GM12878 (cell line): ENCODE measurements around the gene METTL3. TPM values are rescaled to one million over a fixed set of nuclear protein-coding genes. Genes with fewer than 3 reads are reported as not detected.
A peak's percentile ranks its signal among the peaks of the same experiment; 100 is the strongest.

Experiments
- ATAC-seq: fragments of 200-7000 bp; cut with Tn5 transposase; 3 replicates; pipeline ENCODE4 v1.9.1; 2020; ENCODE audit warnings: mild to moderate bottlenecking, moderate library complexity
- BruUV-seq: library from RNA; stranded (reverse); fragments of 400-500 nt; replicated peaks from 2 replicates; lab custom pipeline; 2021; lab: Mats Ljungman, UMichigan
- CTCF ChIA-PET: fragments of 300-600 bp; sonication (Branson Sonifier 250); formaldehyde crosslinking; extraction: SDS; loops from one replicate; lab custom pipeline; 2021; ENCODE audit warnings: inconsistent platforms; lab: Yijun Ruan, JAX
- POLR2A ChIA-PET: fragments of 350-600 bp; formaldehyde crosslinking; extraction: SDS; loops from one replicate; lab custom pipeline; 2021; ENCODE audit warnings: inconsistent platforms; lab: Charles Lee
- RAD21 ChIA-PET: fragments of 300-600 bp; sonication (Branson Sonifier 250); formaldehyde crosslinking; loops from one replicate; lab custom pipeline; 2023; ENCODE audit warnings: antibody characterized with exemption; ENCODE audit not compliant: unreplicated experiment; lab: Charles Lee
- SMC1A ChIA-PET: fragments of 300-600 bp; sonication (Branson Sonifier 250); formaldehyde crosslinking; loops from one replicate; lab custom pipeline; 2023; ENCODE audit not compliant: unreplicated experiment, uncharacterized antibody; lab: Charles Lee
- DNase-seq: peaks from one replicate; pipeline ENCODE4 v3.0.0-alpha.2; 2011; ENCODE audit warnings: low read depth, low spot score
- FAIRE-seq: peaks from 3 replicates; lab custom pipeline; 2011; peaks lifted over from hg19 to GRCh38; lab: Jason Lieb, UNC
- H2AFZ ChIP-seq: 2 replicates; pipeline ENCODE4 v1.6.0; 2011; ENCODE audit warnings: low read depth, low read length, control low read depth; ENCODE audit not compliant: control insufficient read depth
- H3K27ac ChIP-seq: 2 replicates; pipeline ENCODE4 v1.5.1; 2011; ENCODE audit warnings: control low read depth; ENCODE audit not compliant: control insufficient read depth, insufficient read depth
- H3K27me3 ChIP-seq, 2 experiments: replicated peaks in 1 of 2; 2 replicates each; pipeline versions ENCODE4 v1.6.0 to v1.6.1; 2011; ENCODE audit warnings: low read length in 1 of 2; ENCODE audit not compliant: control insufficient read depth in 2 of 2, insufficient read depth in 2 of 2
- H3K36me3 ChIP-seq, 2 experiments: 2 replicates each; pipeline ENCODE4 v1.5.1; 2011; ENCODE audit warnings: low read length in 1 of 2; ENCODE audit not compliant: control insufficient read depth in 2 of 2, insufficient read depth in 2 of 2
- H3K4me1 ChIP-seq: 2 replicates; pipeline ENCODE4 v1.6.1; 2011; ENCODE audit warnings: mild to moderate bottlenecking, low read length, moderate library complexity, mixed read lengths; ENCODE audit not compliant: control insufficient read depth, insufficient read depth
- H3K4me2 ChIP-seq: 2 replicates; pipeline ENCODE4 v1.6.0; 2011; ENCODE audit warnings: control low read depth; ENCODE audit not compliant: control insufficient read depth, insufficient read depth
- H3K4me3 ChIP-seq: fragments of 200-600 bp; sonication (generic); 2 replicates; pipeline ENCODE4 v1.5.1; 2016
- H3K79me2 ChIP-seq: 2 replicates; pipeline ENCODE4 v1.6.0; 2011; ENCODE audit warnings: low read length; ENCODE audit not compliant: control insufficient read depth, insufficient read depth
- H3K9ac ChIP-seq: 2 replicates; pipeline ENCODE4 v1.8.0; 2011; ENCODE audit warnings: low read length, control low read depth, mixed read lengths; ENCODE audit not compliant: control insufficient read depth, insufficient read depth
- H3K9me3 ChIP-seq: replicated peaks from 3 replicates; pipeline ENCODE4 v1.5.1; 2011; ENCODE audit warnings: mild to moderate bottlenecking, low read length; ENCODE audit not compliant: control insufficient read depth, insufficient read depth
- H4K20me1 ChIP-seq: 2 replicates; pipeline ENCODE4 v1.6.0; 2011; ENCODE audit not compliant: control insufficient read depth, insufficient read depth
- ATF7 ChIP-seq: fragments of 450-650 bp; IDR thresholded peaks from 2 replicates; pipeline ENCODE4 v1.6.1; 2016; ENCODE audit warnings: low read depth, mild to moderate bottlenecking
- CHD2 ChIP-seq: IDR thresholded peaks from 2 replicates; pipeline ENCODE4 v1.6.1; 2011; ENCODE audit warnings: low read depth, low read length, improper control_type of control experiment, borderline replicate concordance
- MAX ChIP-seq: IDR thresholded peaks from 2 replicates; pipeline ENCODE4 v1.6.1; 2012; ENCODE audit warnings: low read depth, low read length, improper control_type of control experiment
- ZSCAN29 ChIP-seq: fragments of 450-650 bp; IDR thresholded peaks from 2 replicates; pipeline ENCODE4 v1.6.1; 2017; ENCODE audit warnings: mild to moderate bottlenecking, moderate library complexity
- WGBS: methylation state at CpG from one replicate; pipeline ENCODE4 v1.1.6; 2016; ENCODE audit warnings: low lambda C conversion rate; ENCODE audit not compliant: insufficient replicate concordance, insufficient coverage; ENCODE audit errors: missing lambda C conversion rate; 5-methylcytosine and 5-hydroxymethylcytosine counted together
- in situ Hi-C: fragments of 300-500 bp; cut with MboI; formaldehyde crosslinking; loops from 9 replicates; pipeline ENCODE4 v1.14.3; 2018; ENCODE audit warnings: mixed read lengths
- intact Hi-C: fragments of 100-400 bp; cut with micrococcal nuclease; formaldehyde crosslinking; loops from one replicate; pipeline ENCODE4 v1.14.2; 2022; ENCODE audit not compliant: unreplicated experiment
- polyA plus RNA-seq, 11 experiments: library from polyadenylated mRNA; depleted of rRNA in 4 of 11; unstranded in 6 of 11; stranded (reverse) in 5 of 11; fragments of >200 nt; fragmentation: Nextera tagmentation in 4 of 11; fragmentation: Illumina TruSeq in 1 of 11; extraction: Ambion mirVana in 4 of 11; extraction: Trizol in 1 of 11; gene quantifications; 1 replicate in 1 of 11; 2 replicates in 10 of 11; pipeline versions ENCODE4 v1.2.1 to v1.2.3, GENCODE V29; 2011 to 2016; ENCODE audit warnings: inconsistent platforms in 2 of 11, missing spikeins in 2 of 11, low read depth in 1 of 11
- total RNA-seq, 4 experiments: library from RNA; depleted of rRNA in 3 of 4; stranded (reverse); fragments of >200 nt in 3 of 4; fragmentation: Illumina TruSeq in 1 of 4; extraction: Trizol in 1 of 4; gene quantifications; 2 replicates each; pipeline versions ENCODE4 v1.2.1 to v1.2.3, GENCODE V29; 2013 to 2021

METTL3 gene
- total and polyA plus RNA-seq, 10 of the 15 experiments (the other 5 are each of a cell fraction or from before 2014, with no cell fraction given) = 32.8 to 165 (median 65.5) TPM

- Histone ChIP-seq H3K9ac (peak overlapping the region; percentile 34), H3K4me1 (peaks cover 12% of the 10 kb centered on the region), H3K27me3 (no peaks in the 10 kb centered on the region), H4K20me1 (no peaks in the 10 kb centered on the region), H3K4me2 (peak overlapping the region; percentile 79), H3K27ac (peak overlapping the region; percentile 31; the same call in 1 of the 2 replicates), H3K36me3 (no peaks in the 10 kb centered on the region), H3K9me3 (no peaks in the 10 kb centered on the region), H2AFZ (peak overlapping the region; percentile 84), H3K79me2 (no peaks in the 10 kb centered on the region), H3K4me3 (peak overlapping the region; percentile 73; the same call in 1 of the 2 replicates)
- in situ Hi-C loops = no loop called here
- intact Hi-C loops = no loop called here
- TF ChIP-seq ZSCAN29 (peak; percentile 78), MAX (0 out of 2 replicates have a peak, but pooled peaks have one; percentile 46), CHD2 (peak; percentile 60; the same call in 1 of the 2 replicates), ATF7 (no peak)
- ChIA-PET POLR2A (interaction anchor here (1.0 to 4.0 kb wide), 9 partner anchors 11 to 144 kb away, joined by 3 to 35 read pairs (median 5); partner anchors contain the start of genes METTL3, RAB2B and TOX4), SMC1A (interaction anchor here (0.9 to 4.9 kb wide), 8 partner anchors 10 to 78 kb away, joined by 3 to 48 read pairs (median 6); partner anchors contain the start of gene METTL3), RAD21 (interaction anchor here (0.7 to 4.1 kb wide), 15 partner anchors 9 to 146 kb away, joined by 3 to 52 read pairs (median 5); partner anchors contain the start of genes METTL3, RAB2B and TOX4), CTCF (interaction anchor here (0.8 to 2.9 kb wide), 11 partner anchors 10 to 423 kb away, joined by 3 to 29 read pairs (median 4); no protein-coding TSS in a partner anchor)
- FAIRE-seq = no peak
- ATAC-seq = peak; percentile 51
- 21% methylated on average over 13 of the region's 13 CpGs for WGBS
- no peak for DNase-seq
- no TSS peak for BruUV-seq
Observed at GRCh38 chr14:21526672-21527317, 15.7 kb upstream of the METTL3 start.
